Measurements from ENCODE around the gene POPDC3. TPM values are rescaled to one million over a fixed set of nuclear protein-coding genes. Genes with fewer than 3 reads are reported as not detected.

POPDC3 gene
- polyA plus RNA-seq, 1 donor from 2014 or later: not detected

GRCh38 chr6:105121981-105122380 lies 57.8 kb downstream of the POPDC3 start:
- H3K9ac ChIP-seq (ENCODE audit: low read length): no peak overlapping the region
- no peaks in the 10 kb centered on the region for H4K20me1 ChIP-seq (ENCODE audit: insufficient read depth)
- H3K27me3 ChIP-seq (ENCODE audit: insufficient read depth, low read depth, low read length): no peaks in the 10 kb centered on the region
- H3K4me3 ChIP-seq (ENCODE audit: low read length): no peak overlapping the region
- H3K4me2 ChIP-seq (ENCODE audit: low read length): no peak overlapping the region
- H2AFZ ChIP-seq (ENCODE audit: low read depth, low read length): no peak overlapping the region
- H3F3A ChIP-seq (ENCODE audit: insufficient read depth, low read length, poor library complexity, severe bottlenecking): no peaks in the 10 kb centered on the region
- H3K79me2 ChIP-seq (replicated peaks; ENCODE audit: insufficient read depth, low read length): no peaks in the 10 kb centered on the region
- no peak overlapping the region for H3K27ac ChIP-seq (ENCODE audit: low read length)
- H3K9me2 ChIP-seq (ENCODE audit: insufficient read depth, low read length): no peaks in the 10 kb centered on the region
- TF ChIP-seq CTCF (IDR thresholded peaks at IDR 0.05; ENCODE audit: poor library complexity, severe bottlenecking): no peak
- no peak for TF ChIP-seq MXI1 (conservative IDR thresholded peaks at IDR 0.05; ENCODE audit: poor library complexity, severe bottlenecking)
- TF ChIP-seq SMC3 (conservative IDR thresholded peaks at IDR 0.05; ENCODE audit: poor library complexity): no peak
- TF ChIP-seq RAD21 (conservative IDR thresholded peaks at IDR 0.05): no peak
- no peak for TF ChIP-seq EZH2 (IDR thresholded peaks at IDR 0.05; ENCODE audit: borderline replicate concordance, insufficient read depth, low read length, poor library complexity, severe bottlenecking)
- no peak for TF ChIP-seq TAF1 (IDR thresholded peaks at IDR 0.05; ENCODE audit: low read depth)
- no peak for TF ChIP-seq POLR2AphosphoS5 (IDR thresholded peaks at IDR 0.05)
- TF ChIP-seq REST (IDR thresholded peaks at IDR 0.05; ENCODE audit: borderline replicate concordance): no peak
- no peak for TF ChIP-seq EP300 (conservative IDR thresholded peaks at IDR 0.05; ENCODE audit: poor library complexity, severe bottlenecking)
- no peaks in the 10 kb centered on the region for H3K36me3 ChIP-seq (ENCODE audit: insufficient read depth, low read length)
- no peaks in the 10 kb centered on the region for H3K9me3 ChIP-seq (ENCODE audit: low read length)

- Histone ChIP-seq H3K4me2 (ENCODE audit: low read length) (no peak overlapping the region), H3K79me2 (replicated peaks; ENCODE audit: insufficient read depth, low read length) (no peaks in the 10 kb centered on the region), H3K4me3 (ENCODE audit: low read length) (no peak overlapping the region), H4K20me1 (ENCODE audit: insufficient read depth) (no peaks in the 10 kb centered on the region), H3K9ac (ENCODE audit: low read length) (no peak overlapping the region), H2AFZ (ENCODE audit: low read depth, low read length) (no peak overlapping the region), H3K27ac (ENCODE audit: low read length) (no peak overlapping the region), H3K9me3 (ENCODE audit: low read length) (no peaks in the 10 kb centered on the region), H3K27me3 (ENCODE audit: insufficient read depth, low read depth, low read length) (no peaks in the 10 kb centered on the region), H3F3A (ENCODE audit: insufficient read depth, low read length, poor library complexity, severe bottlenecking) (no peaks in the 10 kb centered on the region), H3K36me3 (ENCODE audit: insufficient read depth, low read length) (no peaks in the 10 kb centered on the region), H3K9me2 (ENCODE audit: insufficient read depth, low read length) (no peaks in the 10 kb centered on the region)
- TF ChIP-seq EP300 (conservative IDR thresholded peaks at IDR 0.05; ENCODE audit: poor library complexity, severe bottlenecking) (no peak), EZH2 (IDR thresholded peaks at IDR 0.05; ENCODE audit: borderline replicate concordance, insufficient read depth, low read length, poor library complexity, severe bottlenecking) (no peak), MXI1 (conservative IDR thresholded peaks at IDR 0.05; ENCODE audit: poor library complexity, severe bottlenecking) (no peak), POLR2AphosphoS5 (IDR thresholded peaks at IDR 0.05) (no peak), REST (IDR thresholded peaks at IDR 0.05; ENCODE audit: borderline replicate concordance) (no peak), SMC3 (conservative IDR thresholded peaks at IDR 0.05; ENCODE audit: poor library complexity) (no peak), CTCF (IDR thresholded peaks at IDR 0.05; ENCODE audit: poor library complexity, severe bottlenecking) (no peak), RAD21 (conservative IDR thresholded peaks at IDR 0.05) (no peak), TAF1 (IDR thresholded peaks at IDR 0.05; ENCODE audit: low read depth) (no peak)
Observed at GRCh38 chr6:105120570-105120969, 59.2 kb downstream of the POPDC3 start.
